A673 (cell line): ENCODE data around the gene VAT1. TPM values are rescaled to one million over a fixed set of nuclear protein-coding genes. Genes with fewer than 3 reads are reported as not detected.

Source experiments
- BruUV-seq: library from RNA; stranded (reverse); fragments of 400-500 nt; replicated peaks from 2 replicates; lab custom pipeline; 2021; lab: Mats Ljungman, UMichigan
- CTCF ChIA-PET: fragments of 300-600 bp; sonication (Branson Sonifier 250); formaldehyde crosslinking; loops from one replicate; lab custom pipeline; 2022; ENCODE audit warnings: antibody characterized with exemption; lab: Charles Lee
- POLR2A ChIA-PET: fragments of 300-600 bp; sonication (Branson Sonifier 250); formaldehyde crosslinking; loops from one replicate; lab custom pipeline; 2022; ENCODE audit warnings: antibody characterized with exemption; ENCODE audit not compliant: low non-redundant PET; lab: Charles Lee
- DNase-seq: peaks from one replicate; pipeline ENCODE4 v3.0.0-alpha.2; 2015; ENCODE audit warnings: low spot score
- H3K27ac ChIP-seq: fragments of 200-600 bp; sonication (generic); 2 replicates; pipeline ENCODE4 v1.5.1; 2016; ENCODE audit warnings: mixed run types, low read depth, mild to moderate bottlenecking, mixed read lengths, antibody characterized with exemption, low read length; ENCODE audit not compliant: poor library complexity, severe bottlenecking
- H3K27me3 ChIP-seq: fragments of 200-600 bp; sonication (generic); replicated peaks from 2 replicates; pipeline ENCODE4 v1.6.1; 2017; ENCODE audit warnings: mixed run types, low read depth, mild to moderate bottlenecking, mixed read lengths, antibody characterized with exemption, low read length; ENCODE audit not compliant: insufficient read depth, poor library complexity
- H3K36me3 ChIP-seq: fragments of 200-600 bp; sonication (generic); 2 replicates; pipeline ENCODE4 v1.6.1; 2016; ENCODE audit warnings: mixed run types, mild to moderate bottlenecking, mixed read lengths, antibody characterized with exemption, low read length; ENCODE audit not compliant: insufficient read depth, poor library complexity, severe bottlenecking
- H3K4me1 ChIP-seq: fragments of 200-600 bp; sonication (generic); 2 replicates; pipeline ENCODE4 v1.6.1; 2017; ENCODE audit warnings: mixed run types, mild to moderate bottlenecking, mixed read lengths, antibody characterized with exemption, low read length; ENCODE audit not compliant: insufficient read depth, poor library complexity, severe bottlenecking
- H3K4me3 ChIP-seq: fragments of 200-600 bp; sonication (generic); 2 replicates; pipeline ENCODE4 v1.5.1; 2016; ENCODE audit warnings: low read depth, mixed run types, mild to moderate bottlenecking, mixed read lengths, low read length; ENCODE audit not compliant: poor library complexity, severe bottlenecking
- H3K9me3 ChIP-seq: fragments of 200-600 bp; sonication (generic); 2 replicates; pipeline ENCODE4 v1.6.1; 2016; ENCODE audit warnings: mixed run types, low read depth, mild to moderate bottlenecking, mixed read lengths, antibody characterized with exemption, low read length; ENCODE audit not compliant: poor library complexity, severe bottlenecking
- EZH2 ChIP-seq: fragments of 200-600 bp; sonication (generic); IDR thresholded peaks from 2 replicates; pipeline ENCODE4 v1.6.1; 2017; ENCODE audit warnings: borderline replicate concordance, low read depth, mild to moderate bottlenecking, mixed read lengths, antibody characterized with exemption, low read length; ENCODE audit not compliant: poor library complexity, severe bottlenecking
- intact Hi-C: fragments of 100-400 bp; cut with micrococcal nuclease; formaldehyde crosslinking; loops from one replicate; pipeline ENCODE4 v1.10.0; 2022; ENCODE audit not compliant: unreplicated experiment
- total RNA-seq: library from RNA; stranded (reverse); gene quantifications from 2 replicates; pipeline ENCODE4 v1.2.3, GENCODE V29; 2021
- TF ChIP-seq, protein P1 (sequence below): fragments of 300-800, 200-600 bp; sonication (generic); conservative IDR thresholded peaks from 2 replicates; pipeline ENCODE4 v1.5.1; 2017; ENCODE audit warnings: low read depth, mild to moderate bottlenecking, antibody characterized with exemption, low read length, moderate library complexity, mixed read lengths

The VAT1 gene
- total RNA-seq, 1 experiment from 2014 or later = 45.2 TPM

DNA sequence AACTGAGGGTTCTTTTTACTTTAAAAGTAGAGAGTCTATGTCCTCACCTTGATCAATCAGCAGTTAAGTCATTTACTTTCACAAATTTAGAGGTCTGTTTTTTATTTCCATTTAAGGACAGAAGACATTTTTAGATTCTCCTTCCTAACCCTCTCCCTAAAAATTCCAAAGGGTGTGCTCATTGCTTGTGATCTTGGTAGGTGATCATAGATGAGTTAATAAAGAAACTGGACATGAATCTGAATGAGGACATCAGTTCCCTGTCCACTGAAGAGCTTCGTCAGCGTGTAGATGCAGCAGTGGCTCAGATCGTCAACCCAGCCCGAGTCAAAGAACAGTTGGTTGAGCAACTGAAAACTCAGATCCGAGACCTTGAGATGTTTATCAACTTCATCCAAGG is 33.0 kb downstream of the VAT1 start:
- no TSS peak for BruUV-seq
- ChIA-PET CTCF (no interaction called here), POLR2A (no interaction called here)
- Histone ChIP-seq H3K9me3 (no peaks in the 10 kb centered on the region), H3K27ac (no peak overlapping the region), H3K4me3 (no peak overlapping the region), H3K27me3 (no peaks in the 10 kb centered on the region), H3K36me3 (peaks cover 16% of the 10 kb centered on the region), H3K4me1 (no peaks in the 10 kb centered on the region)
- no peak for TF ChIP-seq EZH2
- TF ChIP-seq, protein P1, sequence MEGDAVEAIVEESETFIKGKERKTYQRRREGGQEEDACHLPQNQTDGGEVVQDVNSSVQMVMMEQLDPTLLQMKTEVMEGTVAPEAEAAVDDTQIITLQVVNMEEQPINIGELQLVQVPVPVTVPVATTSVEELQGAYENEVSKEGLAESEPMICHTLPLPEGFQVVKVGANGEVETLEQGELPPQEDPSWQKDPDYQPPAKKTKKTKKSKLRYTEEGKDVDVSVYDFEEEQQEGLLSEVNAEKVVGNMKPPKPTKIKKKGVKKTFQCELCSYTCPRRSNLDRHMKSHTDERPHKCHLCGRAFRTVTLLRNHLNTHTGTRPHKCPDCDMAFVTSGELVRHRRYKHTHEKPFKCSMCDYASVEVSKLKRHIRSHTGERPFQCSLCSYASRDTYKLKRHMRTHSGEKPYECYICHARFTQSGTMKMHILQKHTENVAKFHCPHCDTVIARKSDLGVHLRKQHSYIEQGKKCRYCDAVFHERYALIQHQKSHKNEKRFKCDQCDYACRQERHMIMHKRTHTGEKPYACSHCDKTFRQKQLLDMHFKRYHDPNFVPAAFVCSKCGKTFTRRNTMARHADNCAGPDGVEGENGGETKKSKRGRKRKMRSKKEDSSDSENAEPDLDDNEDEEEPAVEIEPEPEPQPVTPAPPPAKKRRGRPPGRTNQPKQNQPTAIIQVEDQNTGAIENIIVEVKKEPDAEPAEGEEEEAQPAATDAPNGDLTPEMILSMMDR = no peak
- intact Hi-C loops = no loop called here
- DNase-seq = no peak

DNA sequence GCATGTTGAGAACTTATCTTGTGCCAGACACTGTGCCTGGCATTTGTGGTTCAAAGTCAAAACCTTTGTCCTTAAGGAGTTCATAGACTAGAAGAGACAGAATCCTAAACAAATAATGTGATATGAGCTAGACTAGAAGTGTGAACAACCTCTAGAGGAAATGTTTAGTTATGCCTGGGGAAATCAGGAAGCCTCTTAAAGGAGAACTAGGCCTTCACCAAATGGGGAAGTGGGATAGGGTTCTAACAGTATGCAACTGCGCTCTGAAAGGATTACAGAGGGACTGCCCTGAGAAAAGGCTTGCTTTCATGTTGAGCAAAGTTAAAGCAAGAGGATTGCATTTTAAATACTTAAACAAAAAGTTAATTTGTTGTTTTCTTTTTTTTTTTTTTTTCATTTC is 37.0 kb downstream of the VAT1 start:
- CTCF ChIA-PET = no interaction called here
- TF ChIP-seq, protein P1 = no peak
- TF ChIP-seq EZH2 = no peak
- no TSS peak for BruUV-seq

DNA sequence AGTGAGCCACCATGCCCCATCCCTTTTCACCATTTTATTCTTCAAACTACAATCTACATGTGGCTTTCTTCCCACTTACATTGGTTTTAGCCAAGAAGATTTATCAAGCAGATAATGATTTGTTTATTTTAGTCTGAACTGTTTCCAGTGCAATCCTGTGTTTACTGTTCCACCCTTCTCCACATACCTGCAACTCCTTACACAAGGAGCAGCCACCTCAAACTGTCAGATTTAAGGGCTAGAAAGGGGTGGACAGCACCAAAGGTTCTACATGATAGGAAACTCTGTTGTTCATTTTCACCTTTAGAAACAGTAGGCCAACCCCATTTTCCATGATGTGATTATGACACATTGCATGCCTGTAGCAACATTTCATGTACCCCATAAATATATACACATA is 39.9 kb downstream of the VAT1 start:
- Histone ChIP-seq H3K36me3 (peaks cover 5% of the 10 kb centered on the region), H3K27ac (no peak overlapping the region), H3K9me3 (no peaks in the 10 kb centered on the region), H3K4me3 (no peak overlapping the region), H3K27me3 (no peaks in the 10 kb centered on the region), H3K4me1 (no peaks in the 10 kb centered on the region)
- ChIA-PET CTCF (no interaction called here), POLR2A (no interaction called here)
- intact Hi-C loops = no loop called here
- TF ChIP-seq EZH2 = no peak
- TF ChIP-seq, protein P1 = no peak
- no peak for DNase-seq
- no TSS peak for BruUV-seq

More for the DNA sequence above, 37.0 kb downstream of the VAT1 start:
- intact Hi-C loops = no loop called here
- Histone ChIP-seq H3K27ac (no peak overlapping the region), H3K4me3 (no peak overlapping the region), H3K27me3 (no peaks in the 10 kb centered on the region), H3K4me1 (no peaks in the 10 kb centered on the region), H3K36me3 (peaks cover 16% of the 10 kb centered on the region), H3K9me3 (no peaks in the 10 kb centered on the region)
- POLR2A ChIA-PET = no interaction called here
- DNase-seq = no peak
